ENCODE measurements around the gene ADAMTS9.

Gene ADAMTS9

GRCh38 chr3:64648927-64649906 lies 38.6 kb downstream of the ADAMTS9 start:
- TF ChIP-seq CTCF (IDR thresholded peaks at IDR 0.05; ENCODE audit: insufficient read depth, low read depth, low read length, missing control alignments): no peak
- no peak for DNase-seq (ENCODE audit: low read depth)
- no peak overlapping the region for H3K4me3 ChIP-seq (ENCODE audit: low read length)

- H3K4me3 ChIP-seq (ENCODE audit: low read length): no peak overlapping the region
- no peak for TF ChIP-seq CTCF (IDR thresholded peaks at IDR 0.05; ENCODE audit: insufficient read depth, low read depth, low read length, missing control alignments)
- DNase-seq (ENCODE audit: low read depth): no peak
Observed at GRCh38 chr3:64647825-64648224, 40.0 kb downstream of the ADAMTS9 start.

GRCh38 chr3:64645243-64645642 lies 42.6 kb downstream of the ADAMTS9 start:
- TF ChIP-seq CTCF (IDR thresholded peaks at IDR 0.05; ENCODE audit: insufficient read depth, low read depth, low read length, missing control alignments): no peak
- no peak for DNase-seq (ENCODE audit: low read depth)
- H3K4me3 ChIP-seq (ENCODE audit: low read length): no peak overlapping the region

- H3K4me3 ChIP-seq (ENCODE audit: low read length): no peak overlapping the region
- DNase-seq (ENCODE audit: low read depth): no peak
- no peak for TF ChIP-seq CTCF (IDR thresholded peaks at IDR 0.05; ENCODE audit: insufficient read depth, low read depth, low read length, missing control alignments)
Observed at GRCh38 chr3:64644483-64644882, 43.3 kb downstream of the ADAMTS9 start.

- H3K4me3 ChIP-seq (ENCODE audit: low read length): no peak overlapping the region
- TF ChIP-seq CTCF (IDR thresholded peaks at IDR 0.05; ENCODE audit: insufficient read depth, low read depth, low read length, missing control alignments): no peak
- no peak for DNase-seq (ENCODE audit: low read depth)
Observed at GRCh38 chr3:64642327-64643151, 45.3 kb downstream of the ADAMTS9 start.

GRCh38 chr3:64638981-64639481 lies 48.8 kb downstream of the ADAMTS9 start:
- no peak for DNase-seq (ENCODE audit: low read depth)
- no peak for TF ChIP-seq CTCF (IDR thresholded peaks at IDR 0.05; ENCODE audit: insufficient read depth, low read depth, low read length, missing control alignments)
- no peak overlapping the region for H3K4me3 ChIP-seq (ENCODE audit: low read length)

Measured in epithelial cell of esophagus (primary cell).